ENCODE results near the gene CELSR1. TPM values are rescaled to one million over a fixed set of nuclear protein-coding genes. Genes with fewer than 3 reads are reported as not detected.

The CELSR1 gene
- total and polyA plus RNA-seq, 5 donors, result 5.5 to 7.9 (median 5.7) TPM

GRCh38 chr22:46447906-46448305 is 89.5 kb downstream of the CELSR1 start:
- no peak for ATAC-seq
- DNase-seq, result no peak
- WGBS, result 90% methylated on average over 5 of the region's 5 CpGs

GRCh38 chr22:46446799-46447198 is 90.6 kb downstream of the CELSR1 start:
- Histone ChIP-seq H3K4me3 (ENCODE audit: low read length) (no peak overlapping the region), H3K9me3 (ENCODE audit: control insufficient read depth, low read length) (no peaks in the 10 kb centered on the region), H3K27me3 (ENCODE audit: control insufficient read depth, insufficient read depth) (no peaks in the 10 kb centered on the region), H3K4me1 (ENCODE audit: control insufficient read depth, insufficient read depth, low read length) (no peaks in the 10 kb centered on the region), H3K27ac (ENCODE audit: low read length) (no peak overlapping the region)
- intact Hi-C loops (cut with DNase I), result no loop called here
- 49% methylated on average over 4 of the region's 4 CpGs for WGBS
- no peak for ATAC-seq
- no peak for DNase-seq

More at GRCh38 chr22:46447906-46448305, 89.5 kb downstream of the CELSR1 start:
- intact Hi-C loops (cut with DNase I), result no loop called here
- H3K4me3 ChIP-seq (ENCODE audit: low read length), result no peak overlapping the region
- no peaks in the 10 kb centered on the region for H3K27me3 ChIP-seq (ENCODE audit: control insufficient read depth, insufficient read depth)
- no peaks in the 10 kb centered on the region for H3K9me3 ChIP-seq (ENCODE audit: control insufficient read depth, low read length)
- H3K27ac ChIP-seq (ENCODE audit: low read length), result no peak overlapping the region
- no peaks in the 10 kb centered on the region for H3K4me1 ChIP-seq (ENCODE audit: control insufficient read depth, insufficient read depth, low read length)

GRCh38 chr22:46445771-46446420 is 91.5 kb downstream of the CELSR1 start:
- H3K27ac ChIP-seq (ENCODE audit: low read length), result no peak overlapping the region
- no peaks in the 10 kb centered on the region for H3K4me1 ChIP-seq (ENCODE audit: control insufficient read depth, insufficient read depth, low read length)
- WGBS, result 85% methylated on average over 21 of the region's 21 CpGs
- intact Hi-C loops (cut with DNase I), result no loop called here
- no peaks in the 10 kb centered on the region for H3K27me3 ChIP-seq (ENCODE audit: control insufficient read depth, insufficient read depth)
- no peak for DNase-seq
- no peak overlapping the region for H3K4me3 ChIP-seq (ENCODE audit: low read length)
- ATAC-seq, result no peak
- H3K9me3 ChIP-seq (ENCODE audit: control insufficient read depth, low read length), result no peaks in the 10 kb centered on the region

- DNase-seq (no peak), ATAC-seq (no peak)
- no peaks in the 10 kb centered on the region for H3K9me3 ChIP-seq (ENCODE audit: control insufficient read depth, low read length)
- no peak overlapping the region for H3K4me3 ChIP-seq (ENCODE audit: low read length)
- 87% methylated on average over 10 of the region's 10 CpGs for WGBS
- intact Hi-C loops (cut with DNase I), result no loop called here
- H3K27ac ChIP-seq (ENCODE audit: low read length), result no peak overlapping the region
- H3K27me3 ChIP-seq (ENCODE audit: control insufficient read depth, insufficient read depth), result no peaks in the 10 kb centered on the region
- H3K4me1 ChIP-seq (ENCODE audit: control insufficient read depth, insufficient read depth, low read length), result no peaks in the 10 kb centered on the region
Observed at GRCh38 chr22:46444390-46444854, 93.0 kb downstream of the CELSR1 start.

- ATAC-seq, result no peak
- DNase-seq, result no peak
- no peaks in the 10 kb centered on the region for H3K27me3 ChIP-seq (ENCODE audit: control insufficient read depth, insufficient read depth)
- WGBS, result 84% methylated on average over 15 of the region's 15 CpGs
- no peaks in the 10 kb centered on the region for H3K4me1 ChIP-seq (ENCODE audit: control insufficient read depth, insufficient read depth, low read length)
- intact Hi-C loops (cut with DNase I), result no loop called here
- no peaks in the 10 kb centered on the region for H3K9me3 ChIP-seq (ENCODE audit: control insufficient read depth, low read length)
- H3K27ac ChIP-seq (ENCODE audit: low read length), result no peak overlapping the region
- H3K4me3 ChIP-seq (ENCODE audit: low read length), result no peak overlapping the region
Observed at GRCh38 chr22:46443850-46444389, 93.5 kb downstream of the CELSR1 start.

- 87% methylated on average over 14 of the region's 14 CpGs for WGBS
- ATAC-seq (no peak), DNase-seq (no peak)
- intact Hi-C loops (cut with DNase I), result no loop called here
- Histone ChIP-seq H3K9me3 (ENCODE audit: control insufficient read depth, low read length) (no peaks in the 10 kb centered on the region), H3K4me1 (ENCODE audit: control insufficient read depth, insufficient read depth, low read length) (no peaks in the 10 kb centered on the region), H3K27ac (ENCODE audit: low read length) (no peak overlapping the region), H3K4me3 (ENCODE audit: low read length) (no peak overlapping the region), H3K27me3 (ENCODE audit: control insufficient read depth, insufficient read depth) (no peaks in the 10 kb centered on the region)
Observed at GRCh38 chr22:46442217-46442853, 95.1 kb downstream of the CELSR1 start.

- Histone ChIP-seq H3K4me1 (ENCODE audit: control insufficient read depth, insufficient read depth, low read length) (no peaks in the 10 kb centered on the region), H3K27me3 (ENCODE audit: control insufficient read depth, insufficient read depth) (no peaks in the 10 kb centered on the region), H3K9me3 (ENCODE audit: control insufficient read depth, low read length) (no peaks in the 10 kb centered on the region), H3K27ac (ENCODE audit: low read length) (no peak overlapping the region), H3K4me3 (ENCODE audit: low read length) (no peak overlapping the region)
- DNase-seq, result no peak
- WGBS, result 84% methylated on average over 24 of the region's 24 CpGs
- intact Hi-C loops (cut with DNase I), result no loop called here
- ATAC-seq, result no peak
Observed at GRCh38 chr22:46439576-46440465, 97.6 kb downstream of the CELSR1 start.

- Histone ChIP-seq H3K9me3 (ENCODE audit: control insufficient read depth, low read length) (no peaks in the 10 kb centered on the region), H3K4me1 (ENCODE audit: control insufficient read depth, insufficient read depth, low read length) (no peaks in the 10 kb centered on the region), H3K27me3 (ENCODE audit: control insufficient read depth, insufficient read depth) (no peaks in the 10 kb centered on the region), H3K4me3 (ENCODE audit: low read length) (no peak overlapping the region), H3K27ac (ENCODE audit: low read length) (no peak overlapping the region)
- ATAC-seq (no peak), DNase-seq (no peak)
- intact Hi-C loops (cut with DNase I), result no loop called here
- 92% methylated on average over 25 of the region's 25 CpGs for WGBS
Observed at GRCh38 chr22:46439111-46439510, 98.3 kb downstream of the CELSR1 start.

- H3K27me3 ChIP-seq (ENCODE audit: control insufficient read depth, insufficient read depth), result no peaks in the 10 kb centered on the region
- H3K27ac ChIP-seq (ENCODE audit: low read length), result no peak overlapping the region
- no peak for ATAC-seq
- WGBS, result 65% methylated on average over 21 of the region's 21 CpGs
- H3K4me3 ChIP-seq (ENCODE audit: low read length), result no peak overlapping the region
- DNase-seq, result no peak
- intact Hi-C loops (cut with DNase I), result no loop called here
- H3K4me1 ChIP-seq (ENCODE audit: control insufficient read depth, insufficient read depth, low read length), result no peaks in the 10 kb centered on the region
- no peaks in the 10 kb centered on the region for H3K9me3 ChIP-seq (ENCODE audit: control insufficient read depth, low read length)
Observed at GRCh38 chr22:46437671-46438440, 99.6 kb downstream of the CELSR1 start.

GRCh38 chr22:46436595-46437175 is 100.7 kb downstream of the CELSR1 start:
- DNase-seq (no peak), ATAC-seq (no peak)
- no peak overlapping the region for H3K27ac ChIP-seq (ENCODE audit: low read length)
- H3K9me3 ChIP-seq (ENCODE audit: control insufficient read depth, low read length), result no peaks in the 10 kb centered on the region
- intact Hi-C loops (cut with DNase I), result no loop called here
- no peaks in the 10 kb centered on the region for H3K27me3 ChIP-seq (ENCODE audit: control insufficient read depth, insufficient read depth)
- H3K4me1 ChIP-seq (ENCODE audit: control insufficient read depth, insufficient read depth, low read length), result no peaks in the 10 kb centered on the region
- 89% methylated on average over 8 of the region's 8 CpGs for WGBS
- H3K4me3 ChIP-seq (ENCODE audit: low read length), result no peak overlapping the region

Data from right cardiac atrium (tissue), 5 donors.